PC-3 (cell line): ENCODE results near the gene UCK2.

Source experiments
- EZH2 ChIP-seq: fragments of 300-600 bp; sonication (generic); IDR thresholded peaks from one replicate; pipeline ENCODE4 v1.6.1; 2017; ENCODE audit warnings: antibody characterized with exemption, mild to moderate bottlenecking, low read length; ENCODE audit not compliant: unreplicated experiment
- EZH2phosphoT487 ChIP-seq: fragments of 300-600 bp; sonication (generic); IDR thresholded peaks from 2 replicates; pipeline ENCODE4 v1.6.1; 2018; ENCODE audit warnings: mild to moderate bottlenecking, antibody characterized with exemption, low read length, borderline replicate concordance
- TF ChIP-seq, protein P1 (sequence below): fragments of 300-600 bp; sonication (generic); conservative IDR thresholded peaks from 2 replicates; pipeline ENCODE4 v1.5.1; 2017; ENCODE audit warnings: antibody characterized with exemption, low read depth, mild to moderate bottlenecking, low read length

DNA sequence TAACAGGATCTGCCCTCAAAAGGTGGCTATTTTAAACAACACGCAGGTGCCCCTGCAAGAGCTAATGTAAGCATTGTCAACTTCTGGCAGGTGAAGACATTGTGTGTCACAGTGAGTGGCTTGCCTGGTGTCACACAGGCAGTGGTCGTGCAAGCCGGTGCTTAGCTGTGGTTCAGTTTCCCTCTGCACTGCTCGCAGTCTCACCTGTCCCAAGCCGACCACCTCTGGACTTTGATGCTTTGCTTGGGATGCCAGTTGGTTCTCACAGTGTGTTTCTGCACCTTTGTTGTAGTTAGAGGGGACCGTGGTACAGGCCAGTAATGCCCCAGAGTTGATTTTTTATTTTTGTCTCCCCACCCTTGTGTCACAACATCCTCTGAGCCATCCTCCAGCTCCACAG lies 85.2 kb downstream of the UCK2 start:
- TF ChIP-seq, protein P1, sequence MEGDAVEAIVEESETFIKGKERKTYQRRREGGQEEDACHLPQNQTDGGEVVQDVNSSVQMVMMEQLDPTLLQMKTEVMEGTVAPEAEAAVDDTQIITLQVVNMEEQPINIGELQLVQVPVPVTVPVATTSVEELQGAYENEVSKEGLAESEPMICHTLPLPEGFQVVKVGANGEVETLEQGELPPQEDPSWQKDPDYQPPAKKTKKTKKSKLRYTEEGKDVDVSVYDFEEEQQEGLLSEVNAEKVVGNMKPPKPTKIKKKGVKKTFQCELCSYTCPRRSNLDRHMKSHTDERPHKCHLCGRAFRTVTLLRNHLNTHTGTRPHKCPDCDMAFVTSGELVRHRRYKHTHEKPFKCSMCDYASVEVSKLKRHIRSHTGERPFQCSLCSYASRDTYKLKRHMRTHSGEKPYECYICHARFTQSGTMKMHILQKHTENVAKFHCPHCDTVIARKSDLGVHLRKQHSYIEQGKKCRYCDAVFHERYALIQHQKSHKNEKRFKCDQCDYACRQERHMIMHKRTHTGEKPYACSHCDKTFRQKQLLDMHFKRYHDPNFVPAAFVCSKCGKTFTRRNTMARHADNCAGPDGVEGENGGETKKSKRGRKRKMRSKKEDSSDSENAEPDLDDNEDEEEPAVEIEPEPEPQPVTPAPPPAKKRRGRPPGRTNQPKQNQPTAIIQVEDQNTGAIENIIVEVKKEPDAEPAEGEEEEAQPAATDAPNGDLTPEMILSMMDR = no peak
- no peak for TF ChIP-seq EZH2
- no peak for TF ChIP-seq EZH2phosphoT487
